Loucy (cell line): ENCODE measurements around the gene FAM180A.

Experiments
- H2AFZ ChIP-seq: fragments of 200-600 bp; sonication (generic); 2 replicates; pipeline ENCODE4 v1.6.0; 2016; ENCODE audit warnings: antibody characterized with exemption, mild to moderate bottlenecking, low read length, moderate library complexity
- H3F3A ChIP-seq: fragments of 200-600 bp; 2 replicates; pipeline ENCODE4 v1.6.0; 2016; ENCODE audit warnings: antibody characterized with exemption, low read depth, mild to moderate bottlenecking
- H3K27me3 ChIP-seq: fragments of 200-600 bp; sonication (generic); 2 replicates; pipeline ENCODE4 v1.6.1; 2014; ENCODE audit warnings: low read length, mild to moderate bottlenecking; ENCODE audit not compliant: insufficient read depth, poor library complexity, severe bottlenecking
- H3K36me3 ChIP-seq: fragments of 200-600 bp; sonication (generic); 2 replicates; pipeline ENCODE4 v1.6.1; 2016; ENCODE audit warnings: low read length; ENCODE audit not compliant: insufficient read depth
- H3K4me1 ChIP-seq: fragments of 200-600 bp; sonication (generic); 2 replicates; pipeline ENCODE4 v1.5.1; 2014; ENCODE audit warnings: low read length, mild to moderate bottlenecking; ENCODE audit not compliant: insufficient read depth, poor library complexity, severe bottlenecking
- H3K4me2 ChIP-seq: fragments of 200-600 bp; sonication (generic); 2 replicates; pipeline ENCODE4 v1.6.0; 2014; ENCODE audit warnings: antibody characterized with exemption, low read length, low read depth, mild to moderate bottlenecking; ENCODE audit not compliant: poor library complexity, severe bottlenecking
- H3K4me3 ChIP-seq: fragments of 200-600 bp; sonication (generic); 2 replicates; pipeline ENCODE4 v1.5.1; 2014; ENCODE audit warnings: low read length, mild to moderate bottlenecking, mixed read lengths; ENCODE audit not compliant: poor library complexity, severe bottlenecking
- H3K79me2 ChIP-seq: fragments of 200-600 bp; sonication (generic); 2 replicates; pipeline ENCODE4 v1.6.1; 2014; ENCODE audit warnings: low read length; ENCODE audit not compliant: insufficient read depth
- H3K9ac ChIP-seq: fragments of 200-600 bp; sonication (generic); 2 replicates; pipeline ENCODE4 v1.6.0; 2014; ENCODE audit warnings: mild to moderate bottlenecking, low read depth, low read length, moderate library complexity; ENCODE audit not compliant: poor library complexity, severe bottlenecking
- H3K9me2 ChIP-seq: fragments of 200-600 bp; sonication (generic); replicated peaks from 2 replicates; pipeline ENCODE4 v1.6.1; 2016; ENCODE audit warnings: low read depth, low read length, mixed read lengths
- H3K9me3 ChIP-seq: fragments of 200-600 bp; sonication (generic); 2 replicates; pipeline ENCODE4 v1.6.1; 2014; ENCODE audit warnings: mild to moderate bottlenecking, antibody characterized with exemption, low read length, low read depth; ENCODE audit not compliant: insufficient read depth
- H4K20me1 ChIP-seq: fragments of 200-600 bp; sonication (generic); 2 replicates; pipeline ENCODE4 v1.6.0; 2014; ENCODE audit warnings: antibody characterized with exemption, low read length, mild to moderate bottlenecking; ENCODE audit not compliant: insufficient read depth, poor library complexity, severe bottlenecking
- EZH2phosphoT487 ChIP-seq: fragments of 200-600 bp; IDR thresholded peaks from 2 replicates; pipeline ENCODE4 v1.6.1; 2018; ENCODE audit warnings: antibody characterized with exemption, mild to moderate bottlenecking, moderate library complexity, borderline replicate concordance
- TF ChIP-seq, protein P1 (sequence below): fragments of 200-600 bp; sonication (generic); conservative IDR thresholded peaks from 2 replicates; pipeline ENCODE4 v1.5.1; 2014; ENCODE audit warnings: mild to moderate bottlenecking, antibody characterized with exemption, low read length

The FAM180A gene

DNA sequence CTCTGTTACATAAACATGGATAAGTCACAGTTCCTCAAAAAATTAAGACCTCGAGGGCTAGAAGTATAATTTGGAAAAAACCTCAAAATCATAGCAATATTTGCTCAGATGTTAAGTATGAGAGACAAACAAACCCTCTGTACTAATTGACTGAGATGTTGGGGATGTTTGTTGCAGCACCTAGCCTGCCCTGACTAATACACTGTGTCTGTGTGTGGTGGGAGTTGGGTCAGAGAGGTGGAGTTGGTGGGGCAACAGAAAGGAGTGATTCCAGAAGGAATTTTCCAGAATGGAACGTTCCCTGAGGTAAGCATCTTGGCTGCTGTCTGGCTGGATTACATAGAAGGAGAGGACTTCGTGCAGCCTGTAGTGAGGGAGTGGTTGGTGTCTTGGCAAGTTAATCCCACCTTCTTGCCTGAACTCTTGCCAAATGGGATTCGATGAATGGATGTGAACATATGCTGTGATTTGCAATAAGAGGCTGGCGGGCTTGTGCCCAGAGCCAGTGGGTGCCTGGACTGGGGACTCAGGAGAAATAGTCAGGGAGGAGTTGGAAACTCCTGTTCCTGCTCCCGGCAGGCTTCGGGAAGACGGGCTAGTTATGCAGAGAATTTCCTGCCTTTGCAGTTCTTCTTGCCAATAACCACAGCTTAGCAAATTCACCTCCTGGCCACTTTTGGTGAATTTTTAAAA, 9.3 kb upstream of the FAM180A start:
- Histone ChIP-seq H3K9ac (no peak overlapping the region), H3F3A (no peaks in the 10 kb centered on the region), H3K4me2 (no peak overlapping the region), H3K9me3 (peaks cover 3% of the 10 kb centered on the region; the same call in 1 of the 2 replicates), H3K4me1 (no peaks in the 10 kb centered on the region), H3K27me3 (no peaks in the 10 kb centered on the region), H3K9me2 (no peaks in the 10 kb centered on the region), H4K20me1 (no peaks in the 10 kb centered on the region), H2AFZ (no peak overlapping the region), H3K36me3 (no peaks in the 10 kb centered on the region), H3K79me2 (no peaks in the 10 kb centered on the region), H3K4me3 (no peak overlapping the region)
- TF ChIP-seq EZH2phosphoT487, result no peak

DNA sequence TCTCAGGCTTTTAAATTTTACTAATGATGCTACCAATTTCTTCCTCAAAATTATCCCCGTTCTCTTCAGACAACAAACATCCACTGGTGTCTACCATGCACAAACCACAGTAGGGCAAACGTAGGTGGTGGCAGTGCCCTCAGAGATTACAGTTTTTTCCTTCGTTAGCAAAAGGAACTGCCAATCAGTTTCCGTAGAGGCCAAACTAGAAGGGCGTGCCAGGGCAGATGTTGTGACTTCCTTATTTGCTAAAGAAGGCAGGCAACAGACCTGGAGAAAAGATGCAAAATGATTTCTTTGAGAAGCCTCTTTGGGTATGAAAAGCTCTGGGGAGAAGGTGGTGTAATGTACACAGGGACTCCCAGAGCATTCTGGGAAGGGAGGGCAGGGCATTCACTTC, 7.6 kb upstream of the FAM180A start:
- Histone ChIP-seq H3F3A (no peaks in the 10 kb centered on the region), H3K4me2 (no peak overlapping the region), H3K9ac (no peak overlapping the region), H4K20me1 (no peaks in the 10 kb centered on the region), H3K9me2 (no peaks in the 10 kb centered on the region), H3K4me1 (no peaks in the 10 kb centered on the region), H3K79me2 (no peaks in the 10 kb centered on the region), H3K27me3 (no peaks in the 10 kb centered on the region), H2AFZ (no peak overlapping the region), H3K4me3 (no peak overlapping the region), H3K9me3 (peaks cover 3% of the 10 kb centered on the region; the same call in 1 of the 2 replicates), H3K36me3 (no peaks in the 10 kb centered on the region)
- TF ChIP-seq, protein P1, sequence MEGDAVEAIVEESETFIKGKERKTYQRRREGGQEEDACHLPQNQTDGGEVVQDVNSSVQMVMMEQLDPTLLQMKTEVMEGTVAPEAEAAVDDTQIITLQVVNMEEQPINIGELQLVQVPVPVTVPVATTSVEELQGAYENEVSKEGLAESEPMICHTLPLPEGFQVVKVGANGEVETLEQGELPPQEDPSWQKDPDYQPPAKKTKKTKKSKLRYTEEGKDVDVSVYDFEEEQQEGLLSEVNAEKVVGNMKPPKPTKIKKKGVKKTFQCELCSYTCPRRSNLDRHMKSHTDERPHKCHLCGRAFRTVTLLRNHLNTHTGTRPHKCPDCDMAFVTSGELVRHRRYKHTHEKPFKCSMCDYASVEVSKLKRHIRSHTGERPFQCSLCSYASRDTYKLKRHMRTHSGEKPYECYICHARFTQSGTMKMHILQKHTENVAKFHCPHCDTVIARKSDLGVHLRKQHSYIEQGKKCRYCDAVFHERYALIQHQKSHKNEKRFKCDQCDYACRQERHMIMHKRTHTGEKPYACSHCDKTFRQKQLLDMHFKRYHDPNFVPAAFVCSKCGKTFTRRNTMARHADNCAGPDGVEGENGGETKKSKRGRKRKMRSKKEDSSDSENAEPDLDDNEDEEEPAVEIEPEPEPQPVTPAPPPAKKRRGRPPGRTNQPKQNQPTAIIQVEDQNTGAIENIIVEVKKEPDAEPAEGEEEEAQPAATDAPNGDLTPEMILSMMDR, result no peak
- no peak for TF ChIP-seq EZH2phosphoT487

DNA sequence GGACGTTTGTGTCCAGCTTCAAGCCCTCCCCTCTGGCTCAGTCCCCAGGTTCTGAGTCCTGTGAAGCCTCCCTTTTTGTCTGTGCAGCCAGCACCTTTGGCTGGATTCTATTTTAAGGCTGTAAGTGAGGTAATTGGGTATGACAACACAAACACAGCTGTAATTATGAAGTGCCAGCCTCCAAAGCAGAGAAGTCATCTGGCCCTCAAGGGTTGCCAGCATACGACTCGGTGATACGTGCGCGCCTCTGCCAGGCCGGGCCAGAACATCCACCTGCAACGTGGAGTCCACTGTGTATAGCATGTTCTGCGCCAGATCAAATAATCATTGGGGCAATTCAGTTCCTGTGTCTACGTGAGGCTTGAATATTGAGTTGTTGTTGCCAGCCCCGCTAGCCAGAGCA, 6.7 kb upstream of the FAM180A start:
- H3K9me2 ChIP-seq, result no peaks in the 10 kb centered on the region
- H3K4me2 ChIP-seq, result no peak overlapping the region
- no peak overlapping the region for H3K9ac ChIP-seq
- no peaks in the 10 kb centered on the region for H3K79me2 ChIP-seq
- H3K9me3 ChIP-seq, result no peaks in the 10 kb centered on the region
- H2AFZ ChIP-seq, result no peak overlapping the region
- no peaks in the 10 kb centered on the region for H3F3A ChIP-seq
- no peaks in the 10 kb centered on the region for H3K27me3 ChIP-seq
- H3K4me1 ChIP-seq, result no peaks in the 10 kb centered on the region
- no peaks in the 10 kb centered on the region for H3K36me3 ChIP-seq
- H3K4me3 ChIP-seq, result no peak overlapping the region
- no peaks in the 10 kb centered on the region for H4K20me1 ChIP-seq
- TF ChIP-seq EZH2phosphoT487, result no peak
- TF ChIP-seq, protein P1, result no peak
